Gastroesophageal sphincter (tissue), 3 donors: ENCODE results near the gene MTERF4.

Experiments
- EP300 ChIP-seq: sonication (generic); formaldehyde crosslinking; IDR thresholded peaks from one replicate; pipeline ENCODE4 v1.6.1; 2017; ENCODE audit warnings: antibody characterized with exemption, mild to moderate bottlenecking
- TF ChIP-seq, protein P1 (sequence below), 4 experiments: fragments of 200-600 bp in 2 of 4; fragments of 450-650 bp in 2 of 4; sonication (generic) in 1 of 4; IDR thresholded peaks; one replicate each; pipeline ENCODE4 v1.5.1; 2017 to 2019; ENCODE audit warnings: antibody characterized with exemption in 4 of 4, mild to moderate bottlenecking in 2 of 4, moderate library complexity in 2 of 4

- TF ChIP-seq, protein P1, sequence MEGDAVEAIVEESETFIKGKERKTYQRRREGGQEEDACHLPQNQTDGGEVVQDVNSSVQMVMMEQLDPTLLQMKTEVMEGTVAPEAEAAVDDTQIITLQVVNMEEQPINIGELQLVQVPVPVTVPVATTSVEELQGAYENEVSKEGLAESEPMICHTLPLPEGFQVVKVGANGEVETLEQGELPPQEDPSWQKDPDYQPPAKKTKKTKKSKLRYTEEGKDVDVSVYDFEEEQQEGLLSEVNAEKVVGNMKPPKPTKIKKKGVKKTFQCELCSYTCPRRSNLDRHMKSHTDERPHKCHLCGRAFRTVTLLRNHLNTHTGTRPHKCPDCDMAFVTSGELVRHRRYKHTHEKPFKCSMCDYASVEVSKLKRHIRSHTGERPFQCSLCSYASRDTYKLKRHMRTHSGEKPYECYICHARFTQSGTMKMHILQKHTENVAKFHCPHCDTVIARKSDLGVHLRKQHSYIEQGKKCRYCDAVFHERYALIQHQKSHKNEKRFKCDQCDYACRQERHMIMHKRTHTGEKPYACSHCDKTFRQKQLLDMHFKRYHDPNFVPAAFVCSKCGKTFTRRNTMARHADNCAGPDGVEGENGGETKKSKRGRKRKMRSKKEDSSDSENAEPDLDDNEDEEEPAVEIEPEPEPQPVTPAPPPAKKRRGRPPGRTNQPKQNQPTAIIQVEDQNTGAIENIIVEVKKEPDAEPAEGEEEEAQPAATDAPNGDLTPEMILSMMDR (IDR thresholded peaks at IDR 0.05) = no peak
- no peak for TF ChIP-seq EP300
Observed at GRCh38 chr2:241132538-241133435, 30.7 kb upstream of the MTERF4 start.
